H1 (cell line): Measurements from ENCODE around the gene SMIM32. TPM values are rescaled to one million over a fixed set of nuclear protein-coding genes. Genes with fewer than 3 reads are reported as not detected.

Source experiments
- CHD1 ChIP-seq: IDR thresholded peaks from 2 replicates; pipeline ENCODE4 v1.6.1; 2012; ENCODE audit warnings: low read depth, low read length, improper control_type of control experiment
- KDM5A ChIP-seq: fragments of 200-600 bp; IDR thresholded peaks from 2 replicates; pipeline ENCODE4 v1.7.1; 2012; ENCODE audit warnings: mild to moderate bottlenecking, low read length, inconsistent platforms, mixed read lengths
- POLR2A ChIP-seq, 2 experiments: IDR thresholded peaks; 1 replicate in 1 of 2; 2 replicates in 1 of 2; pipeline ENCODE4 v1.6.1; 2011; ENCODE audit warnings: low read depth in 2 of 2, low read length in 2 of 2, mild to moderate bottlenecking in 2 of 2; ENCODE audit errors: control extremely low read depth in 1 of 2
- polyA plus RNA-seq, 7 experiments: library from polyadenylated mRNA; depleted of rRNA in 3 of 7; stranded (reverse) in 5 of 7; unstranded in 2 of 7; fragments of >200 nt in 5 of 7; fragments of 200-250 nt in 2 of 7; gene quantifications; 1 replicate in 5 of 7; 2 replicates in 1 of 7; 4 replicates in 1 of 7; pipeline versions ENCODE4 v1.2.1 to v1.2.3, GENCODE V29; 2011 to 2013; ENCODE audit warnings: missing spikeins in 2 of 7, mixed read lengths in 2 of 7
- total RNA-seq: library from RNA; stranded (reverse); fragmentation: NEBNext Ultra II Directional; extraction: Animal tissue kit (Norgen Biotek cat#: 25700); gene quantifications from 2 replicates; pipeline ENCODE4 v1.2.1, GENCODE V29; 2021

SMIM32 gene
- total and polyA plus RNA-seq, 2 of the 8 experiments (the other 6 are each of a cell fraction or from before 2014, with no cell fraction given) = 0.09 to 0.22 TPM

- TF ChIP-seq CHD1 (no peak), KDM5A (no peak), POLR2A (IDR thresholded peaks at IDR 0.05; ENCODE audit: control extremely low read depth in 1 of 2, low read depth in 2 of 2, low read length in 2 of 2) (no peak)
- TF ChIP-seq, all 59 proteins: peak for 0
Measured at GRCh38 chr5:136207631-136208030, 14.7 kb upstream of the SMIM32 start (continued).
